H1 (cell line): ENCODE data around the gene TEX36. TPM values are rescaled to one million over a fixed set of nuclear protein-coding genes. Genes with fewer than 3 reads are reported as not detected.

Experiments
- E2F6 ChIP-seq: IDR thresholded peaks from 2 replicates; pipeline ENCODE4 v1.6.1; 2012; ENCODE audit warnings: inconsistent platforms
- EP300 ChIP-seq, 2 experiments: IDR thresholded peaks; 1 replicate in 1 of 2; 2 replicates in 1 of 2; pipeline ENCODE4 v1.6.1; 2011 to 2012; ENCODE audit warnings: low read depth in 2 of 2, low read length in 2 of 2, mild to moderate bottlenecking in 2 of 2, borderline replicate concordance in 1 of 2, inconsistent platforms in 1 of 2, moderate library complexity in 1 of 2
- HDAC6 ChIP-seq: IDR thresholded peaks from one replicate; pipeline ENCODE4 v1.7.1; 2012; ENCODE audit warnings: low read depth, mild to moderate bottlenecking, inconsistent platforms, low read length, moderate library complexity
- POLR2A ChIP-seq, 2 experiments: IDR thresholded peaks; 1 replicate in 1 of 2; 2 replicates in 1 of 2; pipeline ENCODE4 v1.6.1; 2011; ENCODE audit warnings: low read depth in 2 of 2, low read length in 2 of 2, mild to moderate bottlenecking in 2 of 2; ENCODE audit errors: control extremely low read depth in 1 of 2
- TAF7 ChIP-seq: optimal IDR thresholded peaks from 2 replicates; pipeline ENCODE3; 2011; ENCODE audit warnings: low read depth, mild to moderate bottlenecking, inconsistent platforms, low read length, moderate library complexity, borderline replicate concordance
- polyA plus RNA-seq, 7 experiments: library from polyadenylated mRNA; depleted of rRNA in 3 of 7; stranded (reverse) in 5 of 7; unstranded in 2 of 7; fragments of >200 nt in 5 of 7; fragments of 200-250 nt in 2 of 7; gene quantifications; 1 replicate in 5 of 7; 2 replicates in 1 of 7; 4 replicates in 1 of 7; pipeline versions ENCODE4 v1.2.1 to v1.2.3, GENCODE V29; 2011 to 2013; ENCODE audit warnings: missing spikeins in 2 of 7, mixed read lengths in 2 of 7
- total RNA-seq: library from RNA; stranded (reverse); fragmentation: NEBNext Ultra II Directional; extraction: Animal tissue kit (Norgen Biotek cat#: 25700); gene quantifications from 2 replicates; pipeline ENCODE4 v1.2.1, GENCODE V29; 2021

TEX36 gene
- total and polyA plus RNA-seq, 2 of the 8 experiments (the other 6 are each of a cell fraction or from before 2014, with no cell fraction given): not detected

GRCh38 chr10:125692196-125692595 lies 9.2 kb upstream of the TEX36 start (continued):
- no peak for TF ChIP-seq EP300 (IDR thresholded peaks at IDR 0.05; ENCODE audit: borderline replicate concordance in 1 of 2, low read depth in 2 of 2, low read length in 2 of 2)
- no peak for TF ChIP-seq POLR2A (IDR thresholded peaks at IDR 0.05; ENCODE audit: control extremely low read depth in 1 of 2, low read depth in 2 of 2, low read length in 2 of 2)
- no peak for TF ChIP-seq E2F6
- TF ChIP-seq HDAC6: no peak
- no peak for TF ChIP-seq TAF7
